22Rv1 (cell line): Measurements from ENCODE around the gene TMTC1.

Source experiments
- H3K27ac ChIP-seq: fragments of 450-650 bp; 2 replicates; pipeline ENCODE4 v1.5.1; 2017
- CTCF ChIP-seq: fragments of 450-650 bp; IDR thresholded peaks from 2 replicates; pipeline ENCODE4 v1.5.1; 2017; ENCODE audit warnings: mild to moderate bottlenecking
- ZFX ChIP-seq: fragments of 450-650 bp; IDR thresholded peaks from 2 replicates; pipeline ENCODE4 v1.6.1; 2017; ENCODE audit warnings: antibody characterized with exemption, borderline replicate concordance

TMTC1 gene

DNA sequence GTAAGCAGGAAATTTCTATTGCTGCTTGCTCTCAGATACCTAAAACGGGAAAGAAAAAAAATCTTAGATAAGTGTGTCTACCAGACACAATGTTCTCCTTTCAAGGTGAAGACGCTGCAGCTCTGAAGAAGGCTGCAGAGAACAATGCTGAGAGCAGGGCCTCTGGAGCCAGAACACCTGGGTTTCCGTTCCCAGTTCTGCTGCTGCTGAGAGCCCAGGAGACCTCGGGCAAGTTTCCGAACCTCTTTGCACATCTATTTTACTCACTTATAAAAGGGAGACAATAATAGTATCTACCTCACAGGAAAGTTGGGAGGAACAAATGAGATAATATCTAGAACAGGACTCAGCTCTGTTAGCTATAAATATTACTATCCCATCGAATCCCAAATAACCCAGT is 122.9 kb downstream of the TMTC1 start:
- TF ChIP-seq ZFX (no peak), CTCF (no peak)
- H3K27ac ChIP-seq: no peak overlapping the region

DNA sequence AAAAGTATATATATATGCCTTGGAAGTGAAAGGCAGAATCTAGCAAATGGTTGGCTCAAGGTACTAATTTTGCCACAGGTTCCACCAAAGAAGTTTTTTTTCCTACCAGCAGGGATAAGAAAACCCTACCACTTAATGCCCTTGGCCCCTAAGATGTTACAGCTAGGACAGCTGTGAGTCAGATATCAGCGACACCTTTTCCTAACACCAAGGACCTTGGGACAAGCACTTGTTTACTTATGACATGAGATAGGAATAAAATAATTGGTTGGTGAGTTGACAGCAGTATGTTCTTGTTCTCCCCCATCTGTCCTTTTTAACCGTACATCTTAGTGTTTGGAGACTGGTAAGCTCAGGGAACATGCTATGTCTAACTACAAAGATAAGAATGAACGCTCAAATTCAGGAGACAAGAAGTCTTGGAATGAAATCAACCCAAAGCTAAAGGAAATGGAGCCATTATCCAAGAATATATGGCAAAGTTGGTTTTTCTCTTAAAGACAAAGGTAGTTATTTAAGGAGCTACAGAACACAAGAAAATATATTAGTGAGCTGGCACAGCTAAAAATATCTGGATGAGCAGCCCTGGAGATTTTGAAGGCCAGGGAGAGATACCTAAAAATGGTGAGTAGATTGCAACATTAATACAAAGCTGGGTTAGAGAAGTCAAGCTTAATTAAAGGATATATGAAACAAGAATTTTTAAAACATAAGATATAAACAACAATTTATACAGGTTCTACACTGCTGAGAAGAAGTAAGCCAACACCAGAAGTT is 126.8 kb downstream of the TMTC1 start:
- H3K27ac ChIP-seq: no peak overlapping the region
- TF ChIP-seq ZFX (no peak), CTCF (no peak)

GRCh38 chr12:29655861-29656260 is 127.9 kb downstream of the TMTC1 start:
- no peak overlapping the region for H3K27ac ChIP-seq
- TF ChIP-seq ZFX (no peak), CTCF (no peak)

GRCh38 chr12:29653286-29653685 is 130.5 kb downstream of the TMTC1 start:
- TF ChIP-seq ZFX (no peak), CTCF (no peak)
- H3K27ac ChIP-seq: no peak overlapping the region

DNA sequence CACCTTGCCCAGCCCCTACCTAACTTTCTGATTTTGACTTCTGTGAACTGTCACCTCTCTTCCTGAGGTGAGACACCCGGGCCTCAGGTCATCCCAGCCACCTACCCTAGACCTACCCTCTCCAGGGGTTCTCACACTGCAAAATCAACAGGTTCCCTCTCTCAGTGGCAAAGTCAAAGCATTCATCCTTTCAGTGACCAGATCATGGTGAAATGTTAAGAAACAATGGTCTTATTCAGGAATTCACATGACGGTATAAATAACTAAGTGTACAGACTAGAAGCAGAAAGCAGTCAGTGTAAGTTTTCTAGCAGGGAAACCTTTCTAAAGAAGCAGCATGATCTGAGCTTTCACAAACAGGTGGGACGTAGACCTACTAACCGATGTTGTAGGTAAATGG is 133.4 kb downstream of the TMTC1 start:
- TF ChIP-seq CTCF (no peak), ZFX (no peak)
- no peak overlapping the region for H3K27ac ChIP-seq

- TF ChIP-seq CTCF (no peak), ZFX (no peak)
- H3K27ac ChIP-seq: no peak overlapping the region
Observed at GRCh38 chr12:29649722-29650121, 134.0 kb downstream of the TMTC1 start.

GRCh38 chr12:29644536-29645162 is 139.1 kb downstream of the TMTC1 start:
- no peak overlapping the region for H3K27ac ChIP-seq
- TF ChIP-seq CTCF (no peak), ZFX (no peak)
